GM23338 (cell line): ENCODE measurements around the gene EEF2. TPM values are rescaled to one million over a fixed set of nuclear protein-coding genes. Genes with fewer than 3 reads are reported as not detected.

Source experiments
- CREB1 ChIP-seq: fragments of 250-450 bp; sonication (Bioruptor Pico); IDR thresholded peaks from 2 replicates; pipeline ENCODE4 v1.5.0; 2020; ENCODE audit warnings: low read depth, mild to moderate bottlenecking, moderate library complexity
- EZH2phosphoT487 ChIP-seq: fragments of 200-600 bp; sonication (generic); IDR thresholded peaks from one replicate; pipeline ENCODE4 v1.8.1; 2018; ENCODE audit warnings: antibody characterized with exemption; ENCODE audit not compliant: unreplicated experiment
- JUNB ChIP-seq: IDR thresholded peaks from one replicate; pipeline ENCODE4 v1.6.1; 2016; ENCODE audit warnings: antibody characterized with exemption; ENCODE audit not compliant: unreplicated experiment
- NANOG ChIP-seq: IDR thresholded peaks from 2 replicates; pipeline ENCODE4 v1.6.1; 2016; ENCODE audit warnings: antibody characterized with exemption, borderline replicate concordance
- ZNF331 ChIP-seq: fragments of 250-450 bp; sonication (Bioruptor Pico); IDR thresholded peaks from 2 replicates; pipeline ENCODE4 v1.5.0; 2020; ENCODE audit warnings: low read depth, mild to moderate bottlenecking, moderate library complexity
- ZNF462 ChIP-seq: fragments of 250-450 bp; sonication (Bioruptor Pico); IDR thresholded peaks from 2 replicates; pipeline ENCODE4 v1.5.0; 2020; ENCODE audit warnings: mild to moderate bottlenecking, moderate library complexity
- polyA plus RNA-seq: library from polyadenylated mRNA; unstranded; fragments of >200 nt; fragmentation: Nextera tagmentation; extraction: Ambion mirVana; gene quantifications from 2 replicates; pipeline ENCODE4 v1.2.1, GENCODE V29; 2016
- total RNA-seq: library from RNA; depleted of rRNA; stranded (reverse); fragments of >200 nt; shearing (Covaris generic); gene quantifications from 2 replicates; pipeline ENCODE4 v1.2.3, GENCODE V29; 2014
- TF ChIP-seq, protein P1 (sequence below): IDR thresholded peaks from 2 replicates; pipeline ENCODE4 v1.6.1; 2016; ENCODE audit warnings: antibody characterized with exemption
- TF ChIP-seq, protein P2 (sequence below): IDR thresholded peaks from one replicate; pipeline ENCODE4 v1.6.1; 2018; ENCODE audit warnings: antibody characterized with exemption; ENCODE audit not compliant: unreplicated experiment
- TF ChIP-seq, protein P3 (sequence below), 2 experiments: fragments of 200-600 bp in 1 of 2; sonication (generic) in 1 of 2; conservative IDR thresholded peaks; 2 replicates each; pipeline versions ENCODE4 v1.5.1 to v1.6.1; 2016 to 2017; ENCODE audit warnings: antibody characterized with exemption in 2 of 2, low read depth in 2 of 2, mild to moderate bottlenecking in 2 of 2, moderate library complexity in 1 of 2

EEF2 gene
- total and polyA plus RNA-seq, 2 experiments from 2014 or later, result 772 to 2,987 TPM

DNA sequence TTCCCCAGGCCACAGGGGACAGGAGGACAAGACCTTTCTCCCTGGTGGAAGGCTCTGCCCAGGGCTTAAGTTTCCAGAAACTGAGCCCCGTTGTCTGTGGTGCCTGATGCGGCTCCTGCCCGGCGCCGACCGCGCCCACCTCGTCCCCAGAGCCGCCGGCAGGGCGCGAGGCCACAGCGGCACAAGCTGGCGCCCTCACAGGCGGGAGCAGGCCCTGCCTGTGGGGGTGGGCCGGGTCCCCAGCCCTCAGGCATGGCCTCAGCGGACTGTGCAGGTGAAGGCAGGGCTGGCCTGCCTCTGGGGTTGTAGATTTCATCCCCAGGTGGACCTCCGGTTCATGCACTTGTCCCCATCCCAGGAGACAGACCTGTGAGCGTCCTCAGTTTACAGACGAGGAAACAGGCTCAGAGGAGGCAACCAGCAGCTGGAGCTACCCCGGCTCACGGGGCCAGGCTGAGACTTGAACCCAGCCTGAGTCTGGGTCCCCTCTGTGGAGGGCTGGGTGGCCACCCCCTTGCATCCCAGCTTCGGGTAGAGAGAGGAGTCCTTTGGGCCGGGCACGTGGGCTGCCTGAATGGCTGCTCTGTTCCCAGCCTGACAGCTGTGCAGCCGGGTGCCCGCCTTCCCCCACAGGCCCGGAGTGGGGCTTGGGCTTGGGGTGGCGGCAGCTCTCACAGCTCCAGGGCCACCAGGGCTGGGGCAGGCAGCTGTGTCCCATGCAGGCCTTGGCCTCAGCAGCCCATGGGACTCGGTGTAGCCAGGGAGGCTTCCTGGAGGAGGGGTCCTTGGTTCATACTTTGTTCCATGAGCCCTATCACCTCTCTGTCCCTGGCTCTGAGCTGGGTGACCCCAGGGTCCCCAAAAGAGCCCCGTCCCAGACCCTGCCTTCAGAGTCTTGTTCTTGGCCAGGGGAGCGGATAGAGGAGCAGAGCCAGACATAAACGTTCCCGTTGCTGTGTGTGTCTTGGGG is 49.1 kb upstream of the EEF2 start (continued):
- no peak for TF ChIP-seq ZNF462 (CRISPR knock-in tag)
- no peak for TF ChIP-seq ZNF331 (CRISPR knock-in tag)
- TF ChIP-seq JUNB, result no peak
- no peak for TF ChIP-seq NANOG
- TF ChIP-seq, protein P1, sequence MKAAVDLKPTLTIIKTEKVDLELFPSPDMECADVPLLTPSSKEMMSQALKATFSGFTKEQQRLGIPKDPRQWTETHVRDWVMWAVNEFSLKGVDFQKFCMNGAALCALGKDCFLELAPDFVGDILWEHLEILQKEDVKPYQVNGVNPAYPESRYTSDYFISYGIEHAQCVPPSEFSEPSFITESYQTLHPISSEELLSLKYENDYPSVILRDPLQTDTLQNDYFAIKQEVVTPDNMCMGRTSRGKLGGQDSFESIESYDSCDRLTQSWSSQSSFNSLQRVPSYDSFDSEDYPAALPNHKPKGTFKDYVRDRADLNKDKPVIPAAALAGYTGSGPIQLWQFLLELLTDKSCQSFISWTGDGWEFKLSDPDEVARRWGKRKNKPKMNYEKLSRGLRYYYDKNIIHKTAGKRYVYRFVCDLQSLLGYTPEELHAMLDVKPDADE, result no peak
- no peak for TF ChIP-seq CREB1 (CRISPR knock-in tag)
- TF ChIP-seq EZH2phosphoT487, result no peak
- TF ChIP-seq, protein P2, sequence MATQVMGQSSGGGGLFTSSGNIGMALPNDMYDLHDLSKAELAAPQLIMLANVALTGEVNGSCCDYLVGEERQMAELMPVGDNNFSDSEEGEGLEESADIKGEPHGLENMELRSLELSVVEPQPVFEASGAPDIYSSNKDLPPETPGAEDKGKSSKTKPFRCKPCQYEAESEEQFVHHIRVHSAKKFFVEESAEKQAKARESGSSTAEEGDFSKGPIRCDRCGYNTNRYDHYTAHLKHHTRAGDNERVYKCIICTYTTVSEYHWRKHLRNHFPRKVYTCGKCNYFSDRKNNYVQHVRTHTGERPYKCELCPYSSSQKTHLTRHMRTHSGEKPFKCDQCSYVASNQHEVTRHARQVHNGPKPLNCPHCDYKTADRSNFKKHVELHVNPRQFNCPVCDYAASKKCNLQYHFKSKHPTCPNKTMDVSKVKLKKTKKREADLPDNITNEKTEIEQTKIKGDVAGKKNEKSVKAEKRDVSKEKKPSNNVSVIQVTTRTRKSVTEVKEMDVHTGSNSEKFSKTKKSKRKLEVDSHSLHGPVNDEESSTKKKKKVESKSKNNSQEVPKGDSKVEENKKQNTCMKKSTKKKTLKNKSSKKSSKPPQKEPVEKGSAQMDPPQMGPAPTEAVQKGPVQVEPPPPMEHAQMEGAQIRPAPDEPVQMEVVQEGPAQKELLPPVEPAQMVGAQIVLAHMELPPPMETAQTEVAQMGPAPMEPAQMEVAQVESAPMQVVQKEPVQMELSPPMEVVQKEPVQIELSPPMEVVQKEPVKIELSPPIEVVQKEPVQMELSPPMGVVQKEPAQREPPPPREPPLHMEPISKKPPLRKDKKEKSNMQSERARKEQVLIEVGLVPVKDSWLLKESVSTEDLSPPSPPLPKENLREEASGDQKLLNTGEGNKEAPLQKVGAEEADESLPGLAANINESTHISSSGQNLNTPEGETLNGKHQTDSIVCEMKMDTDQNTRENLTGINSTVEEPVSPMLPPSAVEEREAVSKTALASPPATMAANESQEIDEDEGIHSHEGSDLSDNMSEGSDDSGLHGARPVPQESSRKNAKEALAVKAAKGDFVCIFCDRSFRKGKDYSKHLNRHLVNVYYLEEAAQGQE, result no peak
- TF ChIP-seq, protein P3, sequence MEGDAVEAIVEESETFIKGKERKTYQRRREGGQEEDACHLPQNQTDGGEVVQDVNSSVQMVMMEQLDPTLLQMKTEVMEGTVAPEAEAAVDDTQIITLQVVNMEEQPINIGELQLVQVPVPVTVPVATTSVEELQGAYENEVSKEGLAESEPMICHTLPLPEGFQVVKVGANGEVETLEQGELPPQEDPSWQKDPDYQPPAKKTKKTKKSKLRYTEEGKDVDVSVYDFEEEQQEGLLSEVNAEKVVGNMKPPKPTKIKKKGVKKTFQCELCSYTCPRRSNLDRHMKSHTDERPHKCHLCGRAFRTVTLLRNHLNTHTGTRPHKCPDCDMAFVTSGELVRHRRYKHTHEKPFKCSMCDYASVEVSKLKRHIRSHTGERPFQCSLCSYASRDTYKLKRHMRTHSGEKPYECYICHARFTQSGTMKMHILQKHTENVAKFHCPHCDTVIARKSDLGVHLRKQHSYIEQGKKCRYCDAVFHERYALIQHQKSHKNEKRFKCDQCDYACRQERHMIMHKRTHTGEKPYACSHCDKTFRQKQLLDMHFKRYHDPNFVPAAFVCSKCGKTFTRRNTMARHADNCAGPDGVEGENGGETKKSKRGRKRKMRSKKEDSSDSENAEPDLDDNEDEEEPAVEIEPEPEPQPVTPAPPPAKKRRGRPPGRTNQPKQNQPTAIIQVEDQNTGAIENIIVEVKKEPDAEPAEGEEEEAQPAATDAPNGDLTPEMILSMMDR (conservative IDR thresholded peaks at IDR 0.05; ENCODE audit: low read depth in 2 of 2), result no peak
